Kidney (tissue), 14 donors: ENCODE results near the gene PYHIN1. TPM values are rescaled to one million over a fixed set of nuclear protein-coding genes. Genes with fewer than 3 reads are reported as not detected.
A peak's percentile ranks its signal among the peaks of the same experiment; 100 is the strongest.

Experiments used
- DNase-seq, 5 donors: peaks; one replicate each; pipeline ENCODE4 v3.0.0-alpha.2; 2013 to 2020
- FAIRE-seq: peaks from 2 replicates; lab custom pipeline; 2012; peaks lifted over from hg19 to GRCh38; lab: Jason Lieb, UNC
- H3K27ac ChIP-seq, 2 donors: one replicate each; pipeline ENCODE4 v1.7.0; 2013; ENCODE audit warnings: low read depth in 2 of 2, low read length in 2 of 2, inconsistent platforms in 1 of 2
- H3K27me3 ChIP-seq: one replicate; pipeline ENCODE4 v1.7.1; 2013; ENCODE audit warnings: low read length, inconsistent platforms; ENCODE audit not compliant: control insufficient read depth, insufficient read depth
- H3K36me3 ChIP-seq, 3 donors: one replicate each; pipeline versions ENCODE4 v1.7.0 to v1.7.1; 2013; ENCODE audit warnings: low read length in 3 of 3, control low read depth in 1 of 3, inconsistent platforms in 1 of 3; ENCODE audit not compliant: insufficient read depth in 3 of 3, control insufficient read depth in 2 of 3
- H3K4me1 ChIP-seq, 3 donors: one replicate each; pipeline versions ENCODE4 v1.7.0 to v1.7.1; 2013; ENCODE audit warnings: low read length in 3 of 3, inconsistent platforms in 1 of 3, low read depth in 1 of 3; ENCODE audit not compliant: control insufficient read depth in 2 of 3, insufficient read depth in 2 of 3
- H3K4me3 ChIP-seq, 3 donors: one replicate each; pipeline versions ENCODE4 v1.7.0 to v1.8.1; 2013; ENCODE audit warnings: low read length in 3 of 3, control low read depth in 1 of 3, inconsistent platforms in 1 of 3
- H3K9ac ChIP-seq, 3 donors: one replicate each; pipeline versions ENCODE4 v1.7.0 to v1.7.1; 2013; ENCODE audit warnings: low read length in 3 of 3, control low read depth in 1 of 3, inconsistent platforms in 1 of 3
- H3K9me3 ChIP-seq, 3 donors: one replicate each; pipeline versions ENCODE4 v1.7.0 to v1.7.1; 2013; ENCODE audit warnings: low read length in 3 of 3, control low read depth in 1 of 3, inconsistent platforms in 1 of 3; ENCODE audit not compliant: control insufficient read depth in 2 of 3, insufficient read depth in 1 of 3
- CTCF ChIP-seq: IDR thresholded peaks from 3 replicates; pipeline ENCODE4 v1.5.1; 2012; ENCODE audit warnings: mild to moderate bottlenecking, moderate library complexity, borderline replicate concordance; ENCODE audit not compliant: insufficient read depth; ENCODE audit errors: extremely low read depth
- intact Hi-C: fragments of 100-400 bp; cut with DNase I; formaldehyde crosslinking; loops from one replicate; pipeline ENCODE4 v1.11.1; 2022
- polyA plus RNA-seq: library from polyadenylated mRNA; stranded (reverse); fragments of 350-450 nt; fragmentation: Illumina TruSeq; extraction: RNeasy Lipid Tissue Mini Kit (QIAGEN cat#74804); gene quantifications from one replicate; pipeline ENCODE4 v1.2.3, GENCODE V29; 2014; ENCODE audit warnings: low read depth, low replicate concordance; ENCODE audit not compliant: insufficient read depth
- total RNA-seq: library from RNA; stranded (reverse); fragmentation: NEBNext Ultra II Directional; extraction: Animal tissue kit (Norgen Biotek cat#: 25700); gene quantifications from one replicate; pipeline ENCODE4 v1.2.1, GENCODE V29; 2021
- donor health status: control.
- donor health status: control.
- donor health status: control.
- donor health status: control.
- donor health status: control.
- donor health status: DM: yes; HTN: yes; CAD: no.
- donor health status: Normal renal cell carcinoma (clear cell type).

Gene PYHIN1
- total and polyA plus RNA-seq, 2 donors from 2014 or later: 0.30 to 3.9 TPM

- H3K9me3 ChIP-seq: no peaks in the 10 kb centered on the region
- H3K27me3 ChIP-seq: no peaks in the 10 kb centered on the region
- H3K9ac ChIP-seq: no peak overlapping the region
- no peak for FAIRE-seq
- no peak overlapping the region for H3K4me3 ChIP-seq
- H3K27ac ChIP-seq: no peak overlapping the region
- intact Hi-C loops: no loop called here
- no peak for TF ChIP-seq CTCF
- H3K36me3 ChIP-seq: no peaks in the 10 kb centered on the region
- no peak for DNase-seq
- no peaks in the 10 kb centered on the region for H3K4me1 ChIP-seq
These were observed 92.4 kb downstream of the PYHIN1 start for GRCh38 chr1:159023723-159024122.

- intact Hi-C loops: no loop called here
- no peak overlapping the region for H3K4me3 ChIP-seq
- DNase-seq: peak in 1 of 5 donors; percentile 59
- H3K9me3 ChIP-seq: no peaks in the 10 kb centered on the region
- no peak for FAIRE-seq
- no peaks in the 10 kb centered on the region for H3K36me3 ChIP-seq
- no peak overlapping the region for H3K9ac ChIP-seq
- H3K4me1 ChIP-seq: no peaks in the 10 kb centered on the region
- no peak for TF ChIP-seq CTCF
- no peaks in the 10 kb centered on the region for H3K27me3 ChIP-seq
- H3K27ac ChIP-seq: no peak overlapping the region
These were observed 93.7 kb downstream of the PYHIN1 start for GRCh38 chr1:159025043-159025442.

Other genes starting within 250 kb of the PYHIN1 start
- 0.28 TPM for gene SPTA1, start 244.8 kb upstream of the PYHIN1 start, total RNA-seq
- gene SPTA1, start 244.8 kb upstream of the PYHIN1 start, polyA plus RNA-seq: not detected
- gene OR6K2, start 230.9 kb upstream of the PYHIN1 start, total RNA-seq: not detected
- not detected for gene OR6K2, start 230.9 kb upstream of the PYHIN1 start, polyA plus RNA-seq
- gene OR6K3, start 210.8 kb upstream of the PYHIN1 start, total RNA-seq: not detected
- gene OR6K3, start 210.8 kb upstream of the PYHIN1 start, polyA plus RNA-seq: not detected
- gene OR6K6, start 176.8 kb upstream of the PYHIN1 start, total RNA-seq: not detected
- gene OR6K6, start 176.8 kb upstream of the PYHIN1 start, polyA plus RNA-seq: not detected
- gene OR6N1, start 159.4 kb upstream of the PYHIN1 start, total RNA-seq: not detected
- not detected for gene OR6N1, start 159.4 kb upstream of the PYHIN1 start, polyA plus RNA-seq
- not detected for gene OR6N2, start 150.3 kb upstream of the PYHIN1 start, total RNA-seq
- not detected for gene OR6N2, start 150.3 kb upstream of the PYHIN1 start, polyA plus RNA-seq
- gene MNDA, start 100.2 kb upstream of the PYHIN1 start, total RNA-seq: 8.3 TPM
- 2.6 TPM for gene MNDA, start 100.2 kb upstream of the PYHIN1 start, polyA plus RNA-seq
- gene IFI16, start 78.4 kb downstream of the PYHIN1 start, total RNA-seq: 91.8 TPM
- gene IFI16, start 78.4 kb downstream of the PYHIN1 start, polyA plus RNA-seq: 30.0 TPM
- 4.6 TPM for gene AIM2, start 145.2 kb downstream of the PYHIN1 start, total RNA-seq
- not detected for gene AIM2, start 145.2 kb downstream of the PYHIN1 start, polyA plus RNA-seq
- 25.8 TPM for gene CADM3, start 240.1 kb downstream of the PYHIN1 start, total RNA-seq
- gene CADM3, start 240.1 kb downstream of the PYHIN1 start, polyA plus RNA-seq: 0.56 TPM